Measurements from ENCODE around the gene ANTXR1. TPM values are rescaled to one million over a fixed set of nuclear protein-coding genes. Genes with fewer than 3 reads are reported as not detected.

Gene ANTXR1
- total and polyA plus RNA-seq, 9 of the 15 experiments (the other 6 are each of a cell fraction or from before 2014, with no cell fraction given): 0.07 to 1.00 (median 0.54) TPM

DNA sequence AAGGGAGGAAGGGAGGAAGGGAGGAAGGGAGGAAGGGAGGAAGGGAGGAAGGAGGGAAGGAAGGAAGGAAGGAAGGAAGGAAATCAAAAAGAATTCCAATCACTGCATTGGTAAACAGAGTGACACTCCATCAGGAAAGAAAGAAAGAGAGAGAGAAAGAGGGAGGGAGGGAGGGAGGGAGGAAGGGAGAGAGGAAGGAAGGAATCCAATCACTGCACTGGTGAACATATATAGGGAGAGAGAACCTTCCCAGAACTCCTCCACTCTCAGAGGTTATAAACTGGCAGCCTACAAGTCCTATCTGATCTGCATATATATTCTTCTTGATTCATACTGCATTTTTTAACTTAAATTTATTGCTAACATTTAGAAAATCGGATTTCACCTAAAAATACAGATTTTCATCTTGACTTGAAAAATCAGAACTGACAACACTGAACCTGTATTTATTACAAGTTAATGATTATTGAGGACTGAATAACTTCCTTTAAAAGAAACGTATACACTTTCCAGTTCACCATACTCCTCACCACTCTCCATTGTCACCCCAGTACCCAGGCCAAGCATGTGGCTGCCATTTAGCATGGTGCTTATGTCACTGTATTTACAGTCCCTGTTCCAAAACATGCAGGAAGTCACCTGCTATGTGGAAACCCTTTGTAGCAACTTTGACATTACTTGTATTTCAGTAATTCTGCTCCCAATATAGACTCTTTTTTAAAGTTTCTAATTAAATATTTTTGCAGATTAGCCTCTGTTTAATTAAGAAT, 83.5 kb downstream of the ANTXR1 start (continued):
- TF ChIP-seq ZNF609 (CRISPR knock-in tag; IDR thresholded peaks at IDR 0.05; ENCODE audit: borderline replicate concordance): no peak
- TF ChIP-seq, protein P1, sequence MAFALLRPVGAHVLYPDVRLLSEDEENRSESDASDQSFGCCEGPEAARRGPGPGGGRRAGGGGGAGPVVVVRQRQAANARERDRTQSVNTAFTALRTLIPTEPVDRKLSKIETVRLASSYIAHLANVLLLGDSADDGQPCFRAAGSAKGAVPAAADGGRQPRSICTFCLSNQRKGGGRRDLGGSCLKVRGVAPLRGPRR (CRISPR knock-in tag; IDR thresholded peaks at IDR 0.05): no peak

- H3K9ac ChIP-seq (ENCODE audit: insufficient read depth in 1 of 2, low read depth in 2 of 2, low read length in 2 of 2): no peak overlapping the region
- no peaks in the 10 kb centered on the region for H3K79me2 ChIP-seq (ENCODE audit: control insufficient read depth, insufficient read depth, low read length)
- FAIRE-seq (peak; percentile 65), ATAC-seq (no peak), DNase-seq (ENCODE audit: extremely low read depth in 1 of 4, low spot score in 3 of 4) (no peak)
- ChIA-PET POLR2A (interaction anchor here (1.3 kb wide), 1 partner anchor 16 kb away, joined by 3 read pairs; no protein-coding TSS in a partner anchor), CTCF (ENCODE audit: low intra/inter-chr PET ratio) (no interaction called here)
- in situ Hi-C loops (cut with MboI) (no loop called here), intact Hi-C loops (cut with micrococcal nuclease) (no loop called here)
- BruUV-seq (replicated peaks): no TSS peak
- H3K4me3 ChIP-seq: no peak overlapping the region
- H3K36me3 ChIP-seq (ENCODE audit: control insufficient read depth, insufficient read depth, low read length): no peaks in the 10 kb centered on the region
- peaks cover 0 to 7% of the 10 kb centered on the region in 2 experiments; a peak in 1 of 5 replicates for H3K4me1 ChIP-seq (replicated peaks in 1 of 2; ENCODE audit: control insufficient read depth in 2 of 2, insufficient read depth in 2 of 2, low read length in 2 of 2)
- H3K4me2 ChIP-seq (ENCODE audit: insufficient read depth, low read length): no peak overlapping the region
- no peaks in the 10 kb centered on the region for H4K20me1 ChIP-seq (replicated peaks; ENCODE audit: control insufficient read depth, insufficient read depth, low read length)
- TF ChIP-seq, protein P2, sequence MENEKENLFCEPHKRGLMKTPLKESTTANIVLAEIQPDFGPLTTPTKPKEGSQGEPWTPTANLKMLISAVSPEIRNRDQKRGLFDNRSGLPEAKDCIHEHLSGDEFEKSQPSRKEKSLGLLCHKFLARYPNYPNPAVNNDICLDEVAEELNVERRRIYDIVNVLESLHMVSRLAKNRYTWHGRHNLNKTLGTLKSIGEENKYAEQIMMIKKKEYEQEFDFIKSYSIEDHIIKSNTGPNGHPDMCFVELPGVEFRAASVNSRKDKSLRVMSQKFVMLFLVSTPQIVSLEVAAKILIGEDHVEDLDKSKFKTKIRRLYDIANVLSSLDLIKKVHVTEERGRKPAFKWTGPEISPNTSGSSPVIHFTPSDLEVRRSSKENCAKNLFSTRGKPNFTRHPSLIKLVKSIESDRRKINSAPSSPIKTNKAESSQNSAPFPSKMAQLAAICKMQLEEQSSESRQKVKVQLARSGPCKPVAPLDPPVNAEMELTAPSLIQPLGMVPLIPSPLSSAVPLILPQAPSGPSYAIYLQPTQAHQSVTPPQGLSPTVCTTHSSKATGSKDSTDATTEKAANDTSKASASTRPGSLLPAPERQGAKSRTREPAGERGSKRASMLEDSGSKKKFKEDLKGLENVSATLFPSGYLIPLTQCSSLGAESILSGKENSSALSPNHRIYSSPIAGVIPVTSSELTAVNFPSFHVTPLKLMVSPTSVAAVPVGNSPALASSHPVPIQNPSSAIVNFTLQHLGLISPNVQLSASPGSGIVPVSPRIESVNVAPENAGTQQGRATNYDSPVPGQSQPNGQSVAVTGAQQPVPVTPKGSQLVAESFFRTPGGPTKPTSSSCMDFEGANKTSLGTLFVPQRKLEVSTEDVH (IDR thresholded peaks at IDR 0.05; ENCODE audit: low read depth, partially characterized antibody): no peak
- TF ChIP-seq, protein P3, sequence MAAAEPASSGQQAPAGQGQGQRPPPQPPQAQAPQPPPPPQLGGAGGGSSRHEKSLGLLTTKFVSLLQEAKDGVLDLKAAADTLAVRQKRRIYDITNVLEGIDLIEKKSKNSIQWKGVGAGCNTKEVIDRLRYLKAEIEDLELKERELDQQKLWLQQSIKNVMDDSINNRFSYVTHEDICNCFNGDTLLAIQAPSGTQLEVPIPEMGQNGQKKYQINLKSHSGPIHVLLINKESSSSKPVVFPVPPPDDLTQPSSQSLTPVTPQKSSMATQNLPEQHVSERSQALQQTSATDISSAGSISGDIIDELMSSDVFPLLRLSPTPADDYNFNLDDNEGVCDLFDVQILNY (CRISPR knock-in tag; IDR thresholded peaks at IDR 0.05): no peak
- no peak for TF ChIP-seq NR2C2 (CRISPR knock-in tag; IDR thresholded peaks at IDR 0.05)
- TF ChIP-seq NR2C2 (tag; IDR thresholded peaks at IDR 0.05): 0 out of 2 replicates have a peak, but pooled peaks have one; percentile 17
- TF ChIP-seq CEBPG (CRISPR knock-in tag; IDR thresholded peaks at IDR 0.05): no peak
- peak; percentile 37 to 64; a peak in 3 of 4 replicates for TF ChIP-seq CEBPG (tag; conservative IDR thresholded peaks at IDR 0.05 in 1 of 2, IDR thresholded peaks at IDR 0.05 in 1 of 2)
- no peak for TF ChIP-seq ZNF143 (CRISPR knock-in tag; IDR thresholded peaks at IDR 0.05)
- no peaks in the 10 kb centered on the region for H3K9me1 ChIP-seq (ENCODE audit: control insufficient read depth, insufficient read depth, low read length)
- no peak overlapping the region for H2AFZ ChIP-seq (ENCODE audit: low read depth, low read length)
- H3K9me3 ChIP-seq (replicated peaks; ENCODE audit: control insufficient read depth, insufficient read depth, low read depth, low read length): no peaks in the 10 kb centered on the region
- 0% methylated on average over 2 of the region's 2 CpGs for WGBS (ENCODE audit: insufficient coverage, low coverage, missing lambda C conversion rate)
- H3K27ac ChIP-seq (ENCODE audit: extremely low read depth, low read depth, low read length): no peak overlapping the region
- H3K27me3 ChIP-seq (ENCODE audit: control insufficient read depth in 2 of 2, insufficient read depth in 2 of 2, low read length in 2 of 2): peaks cover 2 to 4% of the 10 kb centered on the region in 2 experiments; a peak in 3 of 5 replicates
Observed at GRCh38 chr2:69097148-69097610, 84.2 kb downstream of the ANTXR1 start.
